ENCODE data around the gene MLPH. TPM values are rescaled to one million over a fixed set of nuclear protein-coding genes. Genes with fewer than 3 reads are reported as not detected.

MLPH gene
- total and polyA plus RNA-seq, 2 donors (not counting 1 experiment from before 2014, with no cell fraction given) = not detected

GRCh38 chr2:237525559-237526157 is 38.6 kb downstream of the MLPH start:
- no peaks in the 10 kb centered on the region for H3K9me3 ChIP-seq (ENCODE audit: control extremely low read depth in 1 of 3, control insufficient read depth in 2 of 3, insufficient read depth in 1 of 3, low read length in 2 of 3)
- no peaks in the 10 kb centered on the region for H3K9me3 Mint-ChIP-seq (ENCODE audit: insufficient read depth)
- H3K9ac ChIP-seq (ENCODE audit: low read length) = no peak overlapping the region
- ChIA-PET POLR2A (no interaction called here), CTCF (interaction anchor here (1.2 kb wide), 1 partner anchor 13 kb away, joined by 3 read pairs; no protein-coding TSS in a partner anchor)
- H3K36me3 ChIP-seq (replicated peaks in 1 of 2; ENCODE audit: control extremely low read depth in 1 of 2, control insufficient read depth in 1 of 2, extremely low read depth in 1 of 2, insufficient read depth in 2 of 2, low read length in 1 of 2) = no peaks in the 10 kb centered on the region
- peaks cover 2% of the 10 kb centered on the region for H3K4me1 Mint-ChIP-seq
- WGBS (ENCODE audit: insufficient coverage) = 94% methylated on average over 17 of the region's 17 CpGs
- intact Hi-C loops (cut with micrococcal nuclease) = no loop called here
- no peak overlapping the region for H3K27ac Mint-ChIP-seq
- TF ChIP-seq CTCF (IDR thresholded peaks at IDR 0.05) (no peak), EZH2 (IDR thresholded peaks at IDR 0.05; ENCODE audit: borderline replicate concordance, insufficient read depth, low read depth, low read length, poor library complexity, severe bottlenecking) (no peak)
- no peaks in the 10 kb centered on the region for H3K27me3 Mint-ChIP-seq
- H3K4me3 ChIP-seq (ENCODE audit: control extremely low read depth in 1 of 5, extremely low read depth in 1 of 5, insufficient read depth in 1 of 5, low read depth in 2 of 5, low read length in 4 of 5) = no peak overlapping the region
- no peaks in the 10 kb centered on the region for H4K20me1 ChIP-seq (ENCODE audit: control insufficient read depth, insufficient read depth, low read length, poor library complexity, severe bottlenecking)
- no peak overlapping the region for H3K27ac ChIP-seq (ENCODE audit: low read length in 2 of 2)
- peaks cover 0 to 9% of the 10 kb centered on the region in 2 donors for H3K4me1 ChIP-seq (ENCODE audit: control insufficient read depth in 2 of 2, insufficient read depth in 2 of 2, low read length in 2 of 2)
- no peak for ATAC-seq (ENCODE audit: low read depth)
- H3K79me2 ChIP-seq (ENCODE audit: control insufficient read depth, insufficient read depth, low read length) = no peaks in the 10 kb centered on the region
- no peak overlapping the region for H3K4me3 Mint-ChIP-seq
- no peak overlapping the region for H3K4me2 ChIP-seq (replicated peaks; ENCODE audit: low read depth, low read length, poor library complexity, severe bottlenecking)
- H2AFZ ChIP-seq (ENCODE audit: insufficient read depth, low read depth, low read length, poor library complexity, severe bottlenecking) = no peak overlapping the region
- H3K27me3 ChIP-seq (replicated peaks in 1 of 4; ENCODE audit: control extremely low read depth in 1 of 4, control insufficient read depth in 3 of 4, insufficient read depth in 4 of 4, low read length in 3 of 4) = no peaks in the 10 kb centered on the region
- DNase-seq = no peak

- CTCF ChIA-PET = no interaction called here
Observed at GRCh38 chr2:237527233-237527632, 40.2 kb downstream of the MLPH start.

More at GRCh38 chr2:237527233-237527632, 40.2 kb downstream of the MLPH start:
- Histone ChIP-seq H2AFZ (ENCODE audit: insufficient read depth, low read depth, low read length, poor library complexity, severe bottlenecking) (no peak overlapping the region), H3K9me3 (ENCODE audit: control extremely low read depth in 1 of 3, control insufficient read depth in 2 of 3, insufficient read depth in 1 of 3, low read length in 2 of 3) (no peaks in the 10 kb centered on the region), H3K27me3 (replicated peaks in 1 of 4; ENCODE audit: control extremely low read depth in 1 of 4, control insufficient read depth in 3 of 4, insufficient read depth in 4 of 4, low read length in 3 of 4) (no peaks in the 10 kb centered on the region), H4K20me1 (ENCODE audit: control insufficient read depth, insufficient read depth, low read length, poor library complexity, severe bottlenecking) (no peaks in the 10 kb centered on the region), H3K4me2 (replicated peaks; ENCODE audit: low read depth, low read length, poor library complexity, severe bottlenecking) (no peak overlapping the region), H3K4me1 (ENCODE audit: control insufficient read depth in 2 of 2, insufficient read depth in 2 of 2, low read length in 2 of 2) (peaks cover 0 to 9% of the 10 kb centered on the region in 2 donors), H3K27ac (ENCODE audit: low read length in 2 of 2) (no peak overlapping the region), H3K9ac (ENCODE audit: low read length) (no peak overlapping the region), H3K36me3 (replicated peaks in 1 of 2; ENCODE audit: control extremely low read depth in 1 of 2, control insufficient read depth in 1 of 2, extremely low read depth in 1 of 2, insufficient read depth in 2 of 2, low read length in 1 of 2) (no peaks in the 10 kb centered on the region), H3K79me2 (ENCODE audit: control insufficient read depth, insufficient read depth, low read length) (no peaks in the 10 kb centered on the region), H3K4me3 (ENCODE audit: control extremely low read depth in 1 of 5, extremely low read depth in 1 of 5, insufficient read depth in 1 of 5, low read depth in 2 of 5, low read length in 4 of 5) (no peak overlapping the region)
- ATAC-seq (ENCODE audit: low read depth) (no peak), DNase-seq (no peak)
- Mint-ChIP-seq H3K27ac (no peak overlapping the region), H3K9me3 (ENCODE audit: insufficient read depth) (no peaks in the 10 kb centered on the region), H3K4me3 (no peak overlapping the region), H3K27me3 (no peaks in the 10 kb centered on the region), H3K4me1 (peaks cover 2% of the 10 kb centered on the region)
- POLR2A ChIA-PET = no interaction called here
- 91% methylated on average over 8 of the region's 11 CpGs for WGBS (ENCODE audit: insufficient coverage)
- intact Hi-C loops (cut with micrococcal nuclease) = no loop called here
- TF ChIP-seq CTCF (IDR thresholded peaks at IDR 0.05) (no peak), EZH2 (IDR thresholded peaks at IDR 0.05; ENCODE audit: borderline replicate concordance, insufficient read depth, low read depth, low read length, poor library complexity, severe bottlenecking) (no peak)

Measured in B cell (primary cell).